Activated T-helper 2 cell treated with anti-CD3 and anti-CD28 coated beads, Interferon-gamma antibody, Interleukin-2, Interleukin-4, amounts not matched to agents 10 μg/mL and 5 μg/mL and 100 μg/mL, durations not matched to agents 14 hours and 24 hours and 36 hours (primary cell): ENCODE measurements around the gene TBC1D22B. TPM values are rescaled to one million over a fixed set of nuclear protein-coding genes. Genes with fewer than 3 reads are reported as not detected.
"Not testable (repeated sequence)": the region's sequence is repeated elsewhere in the genome, so short reads cannot be mapped to it uniquely, and the experiment has no call there.

ENCODE experiments used
- DNase-seq: peaks from one replicate; pipeline ENCODE4 v3.0.0; 2021; ENCODE audit warnings: low spot score
- H3K27ac Mint-ChIP-seq: one replicate; pipeline ENCODE4 v1.8.0; 2021; ENCODE audit warnings: mixed read lengths
- H3K27me3 Mint-ChIP-seq: one replicate; pipeline ENCODE4 v1.8.0; 2021; ENCODE audit warnings: low read depth, mixed read lengths
- H3K36me3 Mint-ChIP-seq: one replicate; pipeline ENCODE4 v1.8.0; 2021; ENCODE audit warnings: low read depth, mixed read lengths
- H3K4me1 Mint-ChIP-seq: one replicate; pipeline ENCODE4 v1.8.0; 2021; ENCODE audit warnings: low read depth, mixed read lengths
- H3K4me3 Mint-ChIP-seq: one replicate; pipeline ENCODE4 v1.8.0; 2021; ENCODE audit warnings: low read depth, mild to moderate bottlenecking, moderate library complexity, mixed read lengths
- H3K9me3 Mint-ChIP-seq: one replicate; pipeline ENCODE4 v1.8.0; 2021; ENCODE audit warnings: mixed read lengths
- intact Hi-C: fragments of 100-400 bp; cut with micrococcal nuclease; formaldehyde crosslinking; loops from one replicate; pipeline ENCODE4 v1.15.1; 2023
- total RNA-seq: library from RNA; stranded (reverse); gene quantifications from 2 replicates; pipeline ENCODE4 v1.2.3, GENCODE V29; 2022

The TBC1D22B gene
- total RNA-seq, 1 donor from 2014 or later = 13.8 TPM

DNA sequence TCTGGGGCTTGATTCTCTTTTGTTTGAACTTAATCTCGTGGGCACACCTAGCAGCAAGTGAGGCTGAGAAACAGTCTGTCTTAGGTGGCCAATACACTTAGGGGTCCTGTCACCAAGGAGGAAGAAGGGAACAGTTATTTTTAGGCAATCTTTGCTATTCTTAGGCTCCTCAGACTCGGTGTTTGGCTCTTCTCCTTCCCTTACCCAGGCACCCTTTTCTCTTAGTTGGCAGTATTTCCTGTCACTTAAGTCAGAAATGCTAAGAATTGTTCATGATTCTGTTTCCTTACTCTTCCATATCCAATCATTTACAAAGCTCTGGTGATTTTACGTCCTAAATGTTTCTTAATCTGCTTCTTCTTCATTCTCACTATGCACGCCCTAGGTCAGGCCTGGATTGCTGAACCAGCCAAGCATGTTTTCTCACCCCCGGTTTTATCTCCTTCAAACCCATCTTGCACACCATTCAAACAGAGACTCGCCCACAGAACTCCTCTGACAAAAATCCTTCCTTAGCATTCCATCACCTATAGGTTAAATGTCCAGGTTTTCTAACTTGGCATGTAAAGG is 45.6 kb downstream of the TBC1D22B start:
- intact Hi-C loops = no loop called here
- no peaks in the 10 kb centered on the region for H3K27me3 Mint-ChIP-seq
- H3K9me3 Mint-ChIP-seq = no peaks in the 10 kb centered on the region
- no peaks in the 10 kb centered on the region for H3K4me1 Mint-ChIP-seq
- no peak overlapping the region for H3K27ac Mint-ChIP-seq
- no peak for DNase-seq
- H3K4me3 Mint-ChIP-seq = no peak overlapping the region
- H3K36me3 Mint-ChIP-seq = peaks cover 59% of the 10 kb centered on the region

GRCh38 chr6:37303891-37304503 is 46.4 kb downstream of the TBC1D22B start:
- Mint-ChIP-seq H3K4me3 (no peak overlapping the region), H3K27me3 (no peaks in the 10 kb centered on the region), H3K9me3 (no peaks in the 10 kb centered on the region), H3K27ac (no peak overlapping the region), H3K36me3 (peaks cover 54% of the 10 kb centered on the region), H3K4me1 (no peaks in the 10 kb centered on the region)
- no peak for DNase-seq
- intact Hi-C loops = no loop called here

- H3K4me3 Mint-ChIP-seq = no peak overlapping the region
- no peak overlapping the region for H3K27ac Mint-ChIP-seq
- peaks cover 56% of the 10 kb centered on the region for H3K36me3 Mint-ChIP-seq
- no peaks in the 10 kb centered on the region for H3K4me1 Mint-ChIP-seq
- no peaks in the 10 kb centered on the region for H3K9me3 Mint-ChIP-seq
- H3K27me3 Mint-ChIP-seq = no peaks in the 10 kb centered on the region
- no peak for DNase-seq
- intact Hi-C loops = no loop called here
These were observed 47.2 kb downstream of the TBC1D22B start for GRCh38 chr6:37304766-37305165.

GRCh38 chr6:37305841-37306425 is 48.4 kb downstream of the TBC1D22B start:
- DNase-seq = no peak
- no peak overlapping the region for H3K4me3 Mint-ChIP-seq
- intact Hi-C loops = no loop called here
- H3K27ac Mint-ChIP-seq = no peak overlapping the region
- H3K27me3 Mint-ChIP-seq = no peaks in the 10 kb centered on the region
- no peaks in the 10 kb centered on the region for H3K9me3 Mint-ChIP-seq
- peaks cover 52% of the 10 kb centered on the region for H3K36me3 Mint-ChIP-seq
- peaks cover 1% of the 10 kb centered on the region for H3K4me1 Mint-ChIP-seq

GRCh38 chr6:37306624-37307222 is 49.2 kb downstream of the TBC1D22B start:
- no peaks in the 10 kb centered on the region for H3K9me3 Mint-ChIP-seq
- no peaks in the 10 kb centered on the region for H3K27me3 Mint-ChIP-seq
- no peak overlapping the region for H3K27ac Mint-ChIP-seq
- intact Hi-C loops = no loop called here
- DNase-seq = no peak
- peaks cover 50% of the 10 kb centered on the region for H3K36me3 Mint-ChIP-seq
- peaks cover 3% of the 10 kb centered on the region for H3K4me1 Mint-ChIP-seq
- no peak overlapping the region for H3K4me3 Mint-ChIP-seq

- DNase-seq, H3K4me3 Mint-ChIP-seq, H3K4me1 Mint-ChIP-seq, H3K9me3 Mint-ChIP-seq, H3K27me3 Mint-ChIP-seq, intact Hi-C loops, H3K27ac Mint-ChIP-seq: not testable (repeated sequence)
- H3K36me3 Mint-ChIP-seq = peaks cover 43% of the 10 kb centered on the region
These were observed 49.9 kb downstream of the TBC1D22B start for GRCh38 chr6:37307484-37307883.

- Mint-ChIP-seq H3K27me3 (no peaks in the 10 kb centered on the region), H3K36me3 (peaks cover 40% of the 10 kb centered on the region)
- no peak for DNase-seq
These were observed 50.7 kb downstream of the TBC1D22B start for GRCh38 chr6:37308069-37308815.

DNA sequence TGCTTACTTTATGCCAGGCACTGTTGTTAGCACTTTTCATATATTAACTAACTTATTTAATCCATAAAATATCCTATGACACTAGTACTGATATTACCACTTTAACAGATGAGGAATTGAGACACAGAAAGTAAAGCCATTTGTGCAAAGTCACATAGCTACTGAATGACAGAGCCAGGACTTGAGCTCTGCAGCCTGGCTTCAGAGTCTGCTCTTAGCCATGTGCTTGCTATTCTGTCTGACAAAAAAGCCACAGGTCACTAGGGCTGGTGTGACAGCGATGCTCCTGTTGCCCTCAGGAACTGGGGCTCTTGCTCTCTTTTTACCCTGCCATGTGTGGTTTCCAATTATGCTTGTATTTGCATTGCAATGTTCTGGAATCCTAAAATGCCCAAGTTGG is 51.5 kb downstream of the TBC1D22B start:
- Mint-ChIP-seq H3K27me3 (no peaks in the 10 kb centered on the region), H3K4me1 (peaks cover 3% of the 10 kb centered on the region), H3K9me3 (no peaks in the 10 kb centered on the region), H3K27ac (no peak overlapping the region), H3K36me3 (peaks cover 34% of the 10 kb centered on the region), H3K4me3 (no peak overlapping the region)
- intact Hi-C loops = no loop called here
- no peak for DNase-seq

More at GRCh38 chr6:37308069-37308815, 50.7 kb downstream of the TBC1D22B start:
- Mint-ChIP-seq H3K4me3 (no peak overlapping the region), H3K27ac (no peak overlapping the region), H3K4me1 (peaks cover 3% of the 10 kb centered on the region), H3K9me3 (no peaks in the 10 kb centered on the region)
- intact Hi-C loops = no loop called here

DNA sequence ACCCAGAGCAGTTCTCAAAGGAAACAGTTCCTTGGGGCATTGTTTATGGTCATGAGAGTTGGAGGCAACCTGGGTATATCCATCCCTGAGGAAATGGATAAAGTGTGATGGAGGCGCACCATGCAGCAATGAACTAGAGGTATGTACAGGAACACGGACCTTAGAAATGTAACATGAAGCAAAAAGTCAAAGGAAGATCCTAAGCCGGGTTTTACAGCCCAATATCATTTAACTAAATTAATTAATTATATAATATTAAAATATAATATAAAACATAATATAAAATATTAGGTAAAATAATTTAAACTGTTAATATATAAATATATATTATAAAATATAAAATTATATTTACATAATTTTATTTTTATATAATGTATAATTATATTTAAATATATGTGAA is 52.1 kb downstream of the TBC1D22B start:
- Mint-ChIP-seq H3K27ac (no peak overlapping the region), H3K4me1 (peaks cover 4% of the 10 kb centered on the region), H3K36me3 (peaks cover 30% of the 10 kb centered on the region), H3K4me3 (no peak overlapping the region), H3K9me3 (no peaks in the 10 kb centered on the region), H3K27me3 (no peaks in the 10 kb centered on the region)
- no peak for DNase-seq
- intact Hi-C loops = loop anchor here (10.0 kb wide), 1 partner anchor 295 kb away; no protein-coding TSS in a partner anchor

DNA sequence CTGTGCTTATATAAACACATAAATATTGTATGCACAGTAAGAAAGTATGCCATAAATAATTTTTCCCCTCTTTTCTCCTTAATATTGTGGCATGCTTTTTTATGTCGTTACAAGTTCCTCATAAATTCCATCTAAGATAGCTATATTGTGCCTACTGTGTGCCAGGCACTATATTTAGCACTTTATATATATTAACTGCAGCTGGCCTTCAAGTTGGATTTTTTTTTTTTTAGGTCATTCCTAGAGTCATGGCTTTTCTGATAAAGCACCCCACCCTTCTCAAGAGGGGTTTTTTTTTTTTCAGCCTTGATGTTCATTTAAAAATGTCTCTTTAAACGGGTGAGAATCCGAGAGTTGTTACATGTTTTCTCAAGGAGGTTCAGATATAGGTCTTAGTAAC is 53.4 kb downstream of the TBC1D22B start:
- Mint-ChIP-seq H3K36me3 (peaks cover 27% of the 10 kb centered on the region), H3K27me3 (no peaks in the 10 kb centered on the region), H3K9me3 (no peaks in the 10 kb centered on the region), H3K27ac (no peak overlapping the region), H3K4me3 (no peak overlapping the region), H3K4me1 (peaks cover 6% of the 10 kb centered on the region)
- no peak for DNase-seq
- intact Hi-C loops = loop anchor here (10.0 kb wide), 1 partner anchor 296 kb away; no protein-coding TSS in a partner anchor

- H3K27me3 Mint-ChIP-seq = no peaks in the 10 kb centered on the region
- peaks cover 6% of the 10 kb centered on the region for H3K4me1 Mint-ChIP-seq
- no peaks in the 10 kb centered on the region for H3K9me3 Mint-ChIP-seq
- H3K27ac Mint-ChIP-seq = no peak overlapping the region
- peaks cover 21% of the 10 kb centered on the region for H3K36me3 Mint-ChIP-seq
- no peak overlapping the region for H3K4me3 Mint-ChIP-seq
- intact Hi-C loops = loop anchor here (10.0 kb wide), 1 partner anchor 297 kb away; no protein-coding TSS in a partner anchor
- no peak for DNase-seq
These were observed 54.3 kb downstream of the TBC1D22B start for GRCh38 chr6:37311741-37312473.
